Left forelimb (tissue), 1 donor: ENCODE measurements around the gene CCIN.
"Not testable (repeated sequence)": the region's sequence is repeated elsewhere in the genome, so short reads cannot be mapped to it uniquely, and the experiment has no call there.

ENCODE experiments used
- DNase-seq: peaks from one replicate; pipeline ENCODE4 v3.0.0-alpha.2; 2018; ENCODE audit warnings: low spot score

The CCIN gene

DNA sequence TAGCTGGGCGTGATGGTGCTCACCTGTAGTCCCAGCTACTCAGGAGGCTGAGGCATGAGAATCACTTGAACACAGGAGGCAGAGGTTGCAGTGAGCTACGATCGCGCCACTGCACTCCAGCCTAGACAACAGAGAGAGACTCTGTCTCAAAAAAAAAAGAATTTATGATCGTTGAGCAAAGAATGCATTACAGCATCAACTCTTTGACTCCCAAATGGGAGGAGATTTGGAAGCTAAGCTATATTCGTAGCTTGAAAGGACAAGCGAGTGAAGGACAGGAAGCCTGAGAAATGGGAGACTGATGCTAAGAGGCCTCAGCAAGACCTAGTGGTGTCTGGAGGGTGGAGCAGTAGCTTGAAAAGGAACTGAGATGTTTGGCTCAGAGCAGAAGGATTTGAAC lies 10.3 kb upstream of the CCIN start:
- DNase-seq: no peak

DNA sequence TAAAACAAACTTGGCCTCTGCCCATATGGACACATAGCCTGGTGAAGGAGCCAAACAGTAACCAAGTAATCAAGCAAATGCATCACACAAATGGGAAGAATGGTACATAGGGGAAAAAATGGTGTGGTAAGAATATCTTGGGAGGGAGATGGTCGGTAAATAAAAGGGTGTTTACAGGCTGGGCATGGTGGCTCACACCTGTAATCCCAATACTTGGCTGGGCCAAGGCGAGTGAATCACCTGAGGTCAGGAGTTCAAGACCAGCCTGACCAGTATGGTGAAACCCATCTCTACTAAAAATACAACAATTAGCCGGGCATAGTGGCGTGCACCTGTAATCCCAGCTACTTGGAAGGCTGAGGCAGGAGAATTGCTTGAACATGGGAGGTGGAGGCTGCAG lies 9.7 kb upstream of the CCIN start:
- not testable (repeated sequence) for DNase-seq

DNA sequence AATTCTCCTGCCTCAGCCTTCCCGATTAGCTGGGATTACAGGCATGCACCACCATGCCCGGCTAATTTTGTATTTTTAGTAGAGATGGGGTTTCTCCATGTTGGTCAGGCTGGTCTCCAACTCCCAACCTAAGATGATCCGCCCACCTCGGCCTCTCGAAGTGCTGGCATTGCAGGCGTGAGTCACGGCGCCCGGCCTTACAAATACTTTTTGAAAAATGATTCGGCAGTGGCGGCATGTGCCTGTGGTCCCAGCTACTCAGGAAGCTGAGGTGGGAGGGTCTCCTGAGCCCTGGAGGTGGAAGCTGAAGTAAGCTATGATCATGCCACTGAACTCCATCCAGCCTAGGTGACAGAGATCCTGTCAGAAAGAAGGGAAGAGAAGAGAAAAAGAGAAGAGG lies 9.1 kb upstream of the CCIN start:
- DNase-seq: not testable (repeated sequence)

DNA sequence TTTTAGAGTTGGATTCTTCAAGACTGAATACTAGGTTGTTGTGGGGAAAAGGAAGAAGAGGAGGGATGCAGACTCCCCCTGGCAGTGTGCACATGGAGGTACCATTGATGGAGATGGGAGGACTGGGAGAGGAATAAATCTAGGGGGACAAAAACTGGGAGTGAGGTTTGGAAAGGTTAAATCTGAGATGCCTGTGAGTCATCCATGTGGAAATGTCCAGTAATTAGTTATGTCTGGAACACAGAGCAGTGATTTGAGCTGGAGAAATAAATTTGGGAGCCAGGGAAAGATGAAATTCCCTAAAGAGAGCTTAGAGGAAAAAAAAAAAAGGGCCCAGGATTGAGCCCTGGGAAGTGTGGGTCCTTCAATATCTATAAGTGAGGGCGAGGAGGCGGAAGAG lies 8.0 kb upstream of the CCIN start:
- no peak for DNase-seq

DNA sequence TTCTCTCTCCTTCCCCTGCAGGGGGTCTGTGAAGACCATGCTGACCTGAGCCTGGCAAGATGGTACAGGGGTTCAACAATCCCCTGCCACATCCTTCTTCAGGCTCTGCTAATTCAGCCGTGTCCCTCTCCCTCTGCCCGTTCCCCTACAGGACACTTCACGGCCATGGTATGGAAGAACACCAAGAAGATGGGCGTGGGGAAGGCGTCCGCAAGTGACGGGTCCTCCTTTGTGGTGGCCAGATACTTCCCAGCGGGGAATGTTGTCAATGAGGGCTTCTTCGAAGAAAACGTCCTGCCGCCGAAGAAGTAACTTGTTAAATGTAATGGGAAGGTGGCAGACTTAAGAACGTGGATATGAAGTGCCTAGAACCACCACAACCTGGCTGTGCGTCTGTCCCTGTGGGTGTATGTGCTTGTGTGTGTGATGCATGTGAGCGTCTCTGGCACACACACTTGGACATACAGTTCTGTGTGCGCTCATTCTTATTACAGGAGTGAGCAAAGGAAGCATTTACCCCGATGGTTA lies 6.9 kb upstream of the CCIN start:
- no peak for DNase-seq

DNA sequence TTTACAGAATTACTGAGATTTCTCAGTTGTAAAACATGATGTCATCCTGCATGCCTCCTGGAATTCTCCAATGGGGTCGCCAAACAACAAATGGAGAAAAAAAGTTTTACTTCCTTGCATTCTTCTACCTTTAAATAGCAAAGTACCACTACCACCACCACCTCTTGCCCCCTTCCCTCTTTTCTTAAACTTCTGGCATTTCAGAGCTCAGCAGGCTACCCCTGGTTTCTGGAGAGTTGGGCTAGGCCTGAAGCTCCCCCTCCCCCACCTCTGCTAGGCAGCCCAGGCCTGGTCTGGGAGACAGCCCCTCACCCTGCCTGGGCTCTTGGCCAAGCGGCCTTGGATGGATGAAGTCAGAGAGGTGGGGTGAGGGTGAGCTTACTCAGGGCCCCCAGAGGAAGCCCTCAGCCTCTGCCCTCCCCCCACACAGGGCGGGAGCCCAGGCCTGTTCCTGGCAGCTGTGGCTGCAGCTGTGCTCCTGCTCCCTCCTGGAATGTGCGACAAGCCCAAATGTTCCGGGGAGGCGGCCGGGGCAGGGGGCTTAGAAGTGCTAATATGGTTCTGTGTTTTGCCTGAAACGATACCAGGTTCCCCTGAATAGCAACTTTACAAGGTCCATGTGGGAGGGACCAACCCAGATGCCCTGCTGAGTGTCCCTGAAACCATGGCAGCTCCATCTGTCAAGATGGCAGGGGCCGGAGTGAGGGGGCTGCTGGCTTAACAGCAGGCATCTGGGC lies 6.0 kb upstream of the CCIN start:
- peak; percentile 93 for DNase-seq

DNA sequence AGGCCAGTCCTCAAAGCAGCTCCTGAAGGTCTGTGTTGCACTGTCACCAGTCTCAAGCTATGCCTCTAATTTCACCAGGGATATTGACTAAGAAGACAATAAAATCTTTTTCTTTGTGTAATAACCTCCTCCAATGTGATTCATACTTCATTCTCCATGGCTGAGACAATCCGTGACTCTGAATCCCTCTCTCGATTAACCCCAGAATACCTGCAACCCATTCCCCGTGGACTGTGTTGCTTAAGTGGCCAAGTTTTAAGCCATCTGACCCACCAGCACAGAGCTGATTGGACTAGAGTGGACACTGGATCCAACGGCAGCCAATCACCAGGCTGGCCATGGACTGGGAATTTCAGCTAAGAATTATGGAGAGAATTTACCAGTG lies 5.4 kb upstream of the CCIN start:
- DNase-seq: no peak

DNA sequence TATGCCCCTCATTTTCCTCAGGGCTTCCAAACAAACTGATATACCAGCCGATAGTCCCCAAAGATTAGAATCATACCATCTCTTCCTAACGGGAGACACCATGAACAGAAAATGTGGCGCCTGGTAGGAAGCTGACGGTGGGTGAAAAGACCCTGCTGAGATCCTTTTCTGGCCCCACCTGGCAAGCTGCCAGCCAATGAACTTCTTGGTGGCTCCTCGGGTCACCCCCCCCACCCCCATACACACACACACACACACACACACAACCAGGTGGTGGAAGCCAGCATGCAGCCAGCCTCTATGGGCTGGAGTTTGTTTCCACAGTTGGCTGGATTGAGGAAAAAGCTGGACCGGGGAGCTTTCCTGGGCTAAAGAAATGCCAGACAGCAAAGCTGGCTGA lies 4.8 kb upstream of the CCIN start:
- no peak for DNase-seq

DNA sequence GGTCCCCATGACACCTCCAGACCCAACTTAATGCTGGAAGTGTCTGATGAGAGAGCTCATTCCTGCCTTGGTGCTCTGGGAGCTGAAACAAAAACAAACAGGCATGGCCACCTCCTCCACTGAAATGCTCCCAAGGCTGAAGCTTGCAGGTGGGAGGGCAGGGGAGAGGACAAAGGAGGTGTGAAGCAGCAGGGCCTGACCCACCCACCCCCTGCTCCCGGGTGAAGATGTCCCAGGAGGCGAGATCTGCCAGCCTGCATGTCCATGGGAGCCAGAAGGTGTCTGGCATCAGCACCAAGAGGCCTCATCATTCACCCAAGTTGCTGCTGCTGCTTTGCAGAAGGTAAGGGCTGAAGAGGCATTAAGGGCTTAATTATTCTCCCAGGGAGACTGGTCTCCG lies 4.2 kb upstream of the CCIN start:
- no peak for DNase-seq

DNA sequence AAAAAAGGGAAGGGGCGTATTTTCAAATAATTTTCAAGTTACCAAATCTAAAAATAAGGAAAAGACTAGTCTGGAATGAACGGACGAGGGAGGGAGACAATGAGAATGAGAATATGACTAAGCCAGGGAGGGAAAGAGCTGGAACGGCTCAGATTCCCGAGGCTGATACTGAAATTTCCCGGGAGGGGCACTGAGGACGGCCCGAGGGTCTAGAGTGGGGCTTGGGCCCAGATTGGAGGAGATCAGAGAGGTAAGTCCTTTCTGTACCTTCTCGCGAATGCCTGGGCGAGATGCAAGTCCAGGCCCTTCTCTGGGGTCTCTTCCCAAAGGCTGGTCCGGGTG lies 3.4 kb upstream of the CCIN start:
- no peak for DNase-seq

DNA sequence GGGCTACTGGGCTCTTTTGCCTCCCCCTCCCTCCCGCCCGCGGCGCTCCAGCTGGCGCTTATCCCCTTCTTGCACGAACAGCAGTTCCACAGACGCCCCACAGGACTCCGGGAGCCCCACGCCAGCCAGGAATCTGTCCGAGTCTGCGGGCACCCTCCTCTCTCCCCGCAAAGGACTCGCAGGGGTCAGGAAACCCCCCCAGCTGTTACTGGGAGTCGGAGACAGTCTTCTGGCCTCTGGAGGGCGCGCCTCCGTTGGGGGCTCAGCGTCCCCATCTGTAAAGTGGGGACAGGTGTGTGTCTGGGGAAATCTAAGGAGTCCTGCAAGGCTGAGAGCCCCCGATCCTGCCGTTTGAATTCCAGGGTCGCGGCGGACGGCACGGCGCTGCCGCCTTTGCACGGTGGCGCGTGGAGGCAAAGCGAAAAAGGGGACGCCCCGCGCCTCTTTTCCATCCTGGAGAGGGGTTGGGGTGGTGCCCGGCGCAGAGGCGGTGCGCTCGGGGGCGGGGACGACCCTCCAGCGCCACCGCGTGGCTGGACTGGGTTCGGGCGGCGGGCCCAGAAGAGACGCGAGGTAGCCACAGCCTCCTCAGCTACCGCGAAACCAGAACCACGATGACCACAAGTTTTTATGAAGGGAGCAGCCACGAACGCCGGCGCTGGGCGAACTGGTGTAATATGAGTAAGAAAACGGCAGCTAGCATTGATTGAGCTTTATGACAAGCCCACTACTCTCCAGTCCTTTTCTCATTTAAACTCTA lies 2.8 kb upstream of the CCIN start:
- DNase-seq: peak; percentile 93

DNA sequence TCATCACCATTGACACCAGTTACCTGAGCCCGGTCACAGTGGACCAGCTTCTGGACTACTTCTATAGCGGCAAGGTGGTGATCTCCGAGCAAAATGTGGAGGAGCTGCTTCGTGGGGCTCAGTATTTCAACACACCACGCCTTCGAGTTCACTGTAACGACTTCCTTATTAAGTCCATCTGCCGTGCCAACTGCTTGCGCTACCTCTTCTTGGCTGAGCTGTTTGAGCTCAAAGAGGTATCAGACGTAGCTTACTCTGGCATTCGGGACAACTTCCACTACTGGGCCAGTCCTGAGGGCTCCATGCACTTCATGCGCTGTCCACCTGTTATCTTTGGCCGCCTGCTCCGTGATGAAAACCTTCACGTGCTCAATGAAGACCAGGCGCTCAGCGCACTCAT lies 520 bp downstream of the CCIN start:
- no peak for DNase-seq

DNA sequence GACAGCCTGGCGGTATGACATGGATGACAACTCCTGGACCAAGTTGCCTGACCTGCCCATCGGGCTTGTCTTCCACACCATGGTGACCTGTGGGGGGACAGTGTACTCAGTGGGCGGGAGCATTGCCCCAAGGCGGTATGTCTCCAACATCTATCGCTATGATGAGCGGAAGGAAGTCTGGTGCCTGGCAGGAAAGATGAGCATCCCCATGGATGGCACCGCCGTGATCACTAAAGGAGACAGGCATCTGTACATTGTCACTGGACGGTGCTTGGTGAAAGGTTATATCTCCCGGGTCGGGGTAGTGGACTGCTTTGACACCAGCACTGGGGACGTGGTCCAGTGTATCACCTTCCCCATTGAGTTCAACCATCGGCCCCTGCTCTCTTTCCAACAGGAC lies 1.3 kb downstream of the CCIN start:
- no peak for DNase-seq

DNA sequence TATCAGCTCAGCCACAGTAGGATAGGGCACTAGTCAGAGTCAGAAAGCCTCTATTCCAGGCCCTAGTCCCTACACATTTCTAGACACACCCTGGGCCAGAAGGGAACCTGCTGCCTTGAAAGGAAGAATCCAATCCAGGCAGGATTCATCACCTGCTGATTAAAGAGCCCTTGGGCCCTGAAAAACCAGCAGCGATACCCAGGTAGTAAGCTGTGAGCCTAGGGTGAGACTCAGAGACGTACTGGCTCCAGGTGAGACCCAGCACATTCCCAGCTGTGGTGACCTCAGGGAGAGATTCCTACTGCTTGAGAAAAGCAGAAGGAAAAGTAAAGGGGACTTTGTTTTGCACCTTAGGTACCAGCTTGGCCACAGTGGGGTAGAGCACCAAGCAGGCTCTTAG lies 4.7 kb downstream of the CCIN start:
- DNase-seq: no peak

DNA sequence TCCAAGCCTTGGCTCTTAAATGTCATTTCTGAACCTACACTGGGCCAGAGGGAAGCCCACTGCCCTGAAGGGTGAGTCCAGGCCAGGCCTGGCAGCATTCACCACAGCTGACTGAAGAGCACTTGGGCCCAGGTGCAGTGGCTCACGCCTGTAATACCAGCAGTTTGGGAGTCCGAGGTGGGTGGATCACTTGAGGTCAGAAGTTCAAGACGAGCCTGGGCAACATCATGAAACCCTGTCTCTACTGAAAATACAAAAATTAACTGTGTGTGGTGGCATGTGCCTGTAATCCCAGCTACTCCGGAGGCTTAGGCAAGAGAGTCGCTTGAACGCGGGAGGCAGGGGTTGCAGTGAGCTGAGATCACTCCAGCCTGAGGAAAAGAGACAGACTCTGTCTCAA lies 5.1 kb downstream of the CCIN start:
- no peak for DNase-seq

DNA sequence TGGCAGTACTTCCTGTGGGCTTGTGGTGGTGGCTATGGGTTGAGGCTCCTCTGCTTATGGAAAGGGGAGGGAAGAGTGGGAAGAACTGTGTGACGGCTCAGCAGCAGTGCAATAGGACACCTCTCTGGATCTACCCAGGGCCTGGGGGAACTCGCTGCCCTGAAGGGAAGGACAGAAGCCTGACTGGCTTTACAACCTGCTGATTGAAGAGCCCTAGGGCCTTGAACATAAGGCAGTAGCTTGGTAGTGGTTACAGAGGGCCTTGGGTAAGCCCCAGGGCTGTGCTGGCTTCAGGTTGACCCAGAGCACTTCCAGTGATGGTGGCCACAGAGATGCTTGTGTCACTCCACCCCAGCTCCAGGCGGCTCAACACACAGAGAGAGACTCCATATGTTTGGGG lies 5.5 kb downstream of the CCIN start:
- DNase-seq: no peak

DNA sequence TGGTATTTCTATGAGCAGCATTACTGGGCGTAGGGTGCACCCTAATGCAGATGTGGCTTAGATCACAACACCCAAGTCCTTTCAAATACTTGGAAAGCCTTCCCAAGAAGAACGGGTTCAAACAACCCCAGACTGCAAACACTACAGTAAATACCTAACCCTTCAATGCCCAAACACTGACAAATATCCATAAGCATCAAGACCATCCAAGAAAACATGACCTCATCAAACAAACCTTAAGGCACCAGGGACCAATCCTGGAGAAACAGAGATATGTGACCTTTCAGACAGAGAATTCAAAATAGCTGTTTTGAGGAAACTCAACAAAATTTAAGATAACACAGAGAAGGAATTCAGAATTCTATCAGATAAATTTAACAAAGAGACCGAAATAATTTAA lies 6.0 kb downstream of the CCIN start:
- not testable (repeated sequence) for DNase-seq

DNA sequence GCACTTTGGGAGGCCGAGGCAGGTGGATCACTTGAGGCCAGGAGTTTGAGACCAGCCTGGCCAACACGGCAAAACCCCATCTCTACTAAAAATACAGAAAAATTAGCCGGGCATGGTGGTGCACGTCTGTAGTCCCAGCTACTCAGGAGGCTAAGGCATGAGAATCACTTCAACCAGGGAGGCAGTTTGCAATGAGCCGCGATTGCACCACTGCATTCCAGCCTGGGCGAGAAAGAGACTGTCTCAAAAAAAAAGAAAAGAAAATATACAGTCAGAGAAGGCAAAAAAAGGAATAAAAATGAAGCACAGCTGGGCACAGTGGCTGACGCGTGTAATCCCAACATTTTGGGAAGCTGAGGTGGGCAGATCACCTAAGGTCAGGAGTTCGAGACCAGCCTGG lies 7.3 kb downstream of the CCIN start:
- DNase-seq: not testable (repeated sequence)

DNA sequence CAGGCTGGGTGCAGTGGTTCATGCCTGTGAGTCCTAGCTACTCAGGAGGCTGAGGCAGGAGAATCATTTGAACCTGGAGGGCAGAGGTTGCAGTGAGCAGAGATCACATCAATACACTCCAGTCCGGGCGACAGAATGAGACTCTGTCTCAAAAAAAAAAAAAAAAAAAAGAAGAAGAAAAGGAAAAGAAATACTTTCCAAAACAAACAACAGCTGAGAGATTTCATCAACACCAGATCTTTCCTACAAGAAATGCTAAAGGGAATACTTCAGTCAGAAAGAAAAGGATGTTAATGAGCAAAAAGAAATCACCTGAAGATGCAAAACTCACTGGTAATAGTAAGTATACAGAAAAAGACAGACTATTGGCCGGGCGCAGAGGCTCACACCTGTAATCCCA lies 8.4 kb downstream of the CCIN start:
- no peak for DNase-seq

DNA sequence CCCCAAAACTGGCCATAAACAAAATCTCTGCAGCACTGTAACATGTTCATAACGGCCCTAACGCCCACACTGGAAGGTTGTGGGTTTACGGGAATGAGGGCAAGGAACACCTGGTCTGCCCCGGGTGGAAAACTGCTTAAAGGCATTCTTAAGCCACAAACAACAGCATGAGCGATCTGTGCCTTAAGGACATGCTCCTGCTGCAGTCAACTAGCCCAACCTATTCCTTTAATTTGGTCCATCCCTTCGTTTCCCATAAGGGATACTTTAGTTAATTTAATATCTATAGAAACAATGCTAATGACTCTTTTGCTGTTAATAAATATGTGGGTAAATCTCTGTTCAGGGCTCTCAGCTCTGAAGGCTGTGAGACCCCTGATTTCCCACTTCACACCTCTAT lies 11.1 kb downstream of the CCIN start:
- DNase-seq: not testable (repeated sequence)

DNA sequence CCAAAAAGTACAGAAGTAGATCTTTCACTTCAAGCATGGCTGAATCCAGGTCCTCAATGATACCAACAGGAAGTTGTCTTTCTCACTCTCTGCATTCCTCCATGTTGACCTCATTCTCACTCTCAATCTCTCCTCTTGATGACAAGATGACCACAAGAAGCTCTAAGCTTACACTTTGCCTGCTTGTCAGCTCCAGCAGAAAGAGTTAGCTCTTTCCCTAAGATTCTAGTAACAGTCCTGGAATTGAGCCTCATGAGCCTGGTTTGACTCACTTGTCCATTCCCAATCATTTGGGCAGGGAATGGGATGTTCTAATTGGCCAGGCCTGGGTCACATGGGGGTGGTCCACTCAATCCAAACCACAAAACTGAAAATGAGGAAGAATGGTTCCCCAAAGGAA lies 18.2 kb downstream of the CCIN start:
- no peak for DNase-seq

DNA sequence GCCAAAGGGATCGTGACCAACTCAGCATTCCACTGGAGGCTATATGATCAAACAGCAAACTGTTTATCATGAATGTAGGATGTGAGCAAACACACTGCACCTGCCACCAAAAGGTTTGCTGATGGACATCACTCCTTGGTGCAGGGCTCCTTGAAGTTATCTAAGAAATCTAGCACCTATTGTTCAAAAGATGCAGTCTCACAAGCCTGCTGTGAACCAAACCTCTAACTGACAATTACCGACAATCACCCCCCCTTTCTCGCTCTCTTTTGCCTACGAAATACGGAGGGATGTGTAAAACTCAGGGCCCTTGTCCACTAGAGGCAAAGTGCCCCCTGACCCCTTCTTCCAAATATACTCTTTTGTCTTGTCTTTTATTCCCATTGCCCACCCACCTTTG lies 19.0 kb downstream of the CCIN start:
- no peak for DNase-seq

DNA sequence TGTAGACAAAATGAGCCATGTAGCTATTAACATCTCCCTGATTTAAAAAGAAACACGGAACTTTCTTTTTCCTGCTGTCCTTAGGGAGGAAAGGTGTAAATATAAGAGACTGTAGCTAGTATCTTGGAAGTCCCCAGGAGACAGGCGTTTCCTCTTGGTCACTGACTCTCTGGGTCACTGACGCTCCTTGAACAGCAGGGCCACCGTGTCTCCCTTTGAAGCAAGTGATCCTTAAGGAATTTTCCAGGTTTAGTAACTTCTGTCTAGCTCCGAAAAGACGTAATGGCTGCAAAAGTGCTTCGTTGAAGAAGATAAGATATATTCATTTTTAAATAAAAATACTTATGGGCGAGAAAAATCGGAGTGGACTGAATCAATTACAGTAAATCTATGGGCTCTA lies 20.8 kb downstream of the CCIN start:
- no peak for DNase-seq
